IMR-90 (cell line): ENCODE results near the gene NSD2. TPM values are rescaled to one million over a fixed set of nuclear protein-coding genes. Genes with fewer than 3 reads are reported as not detected.

Experiments used
- ATAC-seq: fragments of 200-7000 bp; cut with Tn5 transposase; 2 replicates; pipeline ENCODE4 v1.9.1; 2020; ENCODE audit warnings: low read depth, mild to moderate bottlenecking, moderate library complexity
- BruUV-seq: library from RNA; stranded (reverse); fragments of 400-500 nt; replicated peaks from 2 replicates; lab custom pipeline; 2021; lab: Mats Ljungman, UMichigan
- CTCF ChIA-PET: fragments of 300-600 bp; formaldehyde crosslinking; extraction: SDS; loops from one replicate; lab custom pipeline; 2021; ENCODE audit warnings: antibody characterized with exemption; lab: Yijun Ruan, JAX
- POLR2A ChIA-PET: fragments of 300-600 bp; sonication (Branson Sonifier 250); formaldehyde crosslinking; loops from one replicate; lab custom pipeline; 2022; ENCODE audit warnings: antibody characterized with exemption; ENCODE audit not compliant: unreplicated experiment; lab: Charles Lee
- DNase-seq: peaks from one replicate; pipeline ENCODE4 v3.0.0; 2013
- H2AFZ ChIP-seq: replicated peaks from 2 replicates; pipeline ENCODE3; 2013; ENCODE audit warnings: low read length, mild to moderate bottlenecking; ENCODE audit not compliant: poor library complexity
- H2AK5ac ChIP-seq: 2 replicates; pipeline ENCODE4 v1.6.1; 2013; ENCODE audit warnings: low read depth, low read length, inconsistent platforms
- H2AK9ac ChIP-seq: replicated peaks from 2 replicates; pipeline ENCODE3; 2013; ENCODE audit warnings: mild to moderate bottlenecking, low read depth, low read length, moderate library complexity; ENCODE audit not compliant: poor library complexity
- H2BK120ac ChIP-seq: 2 replicates; pipeline ENCODE4 v1.6.1; 2013; ENCODE audit warnings: low read depth, low read length, inconsistent platforms
- H2BK15ac ChIP-seq: 3 replicates; pipeline ENCODE4 v1.6.1; 2013; ENCODE audit warnings: low read depth, low read length, inconsistent platforms
- H2BK20ac ChIP-seq: 2 replicates; pipeline ENCODE4 v1.6.1; 2013; ENCODE audit warnings: low read depth, mild to moderate bottlenecking, inconsistent platforms, low read length, moderate library complexity
- H2BK5ac ChIP-seq: 2 replicates; pipeline ENCODE4 v1.6.1; 2013; ENCODE audit warnings: mild to moderate bottlenecking, low read depth, low read length, inconsistent platforms; ENCODE audit not compliant: poor library complexity, severe bottlenecking
- H3K14ac ChIP-seq: replicated peaks from 2 replicates; pipeline ENCODE4 v1.6.1; 2013; ENCODE audit warnings: low read depth, low read length, inconsistent platforms
- H3K18ac ChIP-seq: 2 replicates; pipeline ENCODE4 v1.6.1; 2013; ENCODE audit warnings: low read depth, low read length, control low read depth
- H3K23ac ChIP-seq: 2 replicates; pipeline ENCODE4 v1.6.1; 2013; ENCODE audit warnings: low read depth, low read length, inconsistent platforms
- H3K27ac ChIP-seq: 2 replicates; pipeline ENCODE4 v1.5.1; 2013; ENCODE audit warnings: mild to moderate bottlenecking, control low read depth, low read length; ENCODE audit not compliant: insufficient read depth
- H3K27me3 ChIP-seq: 2 replicates; pipeline ENCODE4 v1.6.1; 2013; ENCODE audit warnings: low read length; ENCODE audit not compliant: control insufficient read depth, insufficient read depth
- H3K36me3 ChIP-seq: 2 replicates; pipeline ENCODE4 v1.6.1; 2013; ENCODE audit warnings: low read length, mixed read lengths; ENCODE audit not compliant: control insufficient read depth, insufficient read depth
- H3K4ac ChIP-seq: 2 replicates; pipeline ENCODE4 v1.6.1; 2013; ENCODE audit warnings: low read depth, low read length, inconsistent platforms
- H3K4me1 ChIP-seq: 2 replicates; pipeline ENCODE4 v1.6.1; 2013; ENCODE audit warnings: low read length, mixed read lengths; ENCODE audit not compliant: control insufficient read depth, insufficient read depth
- H3K4me2 ChIP-seq: 2 replicates; pipeline ENCODE4 v1.6.1; 2013; ENCODE audit warnings: low read depth, mild to moderate bottlenecking, control low read depth, low read length, moderate library complexity
- H3K4me3 ChIP-seq: 2 replicates; pipeline ENCODE4 v1.5.1; 2013; ENCODE audit warnings: low read depth, mild to moderate bottlenecking, control low read depth, low read length, moderate library complexity; ENCODE audit not compliant: insufficient read depth
- H3K56ac ChIP-seq: 2 replicates; pipeline ENCODE4 v1.6.1; 2013; ENCODE audit warnings: low read length, inconsistent platforms; ENCODE audit not compliant: insufficient read depth; ENCODE audit errors: extremely low read depth
- H3K79me1 ChIP-seq, 2 experiments: 2 replicates each; pipeline ENCODE4 v1.6.1; 2013; ENCODE audit warnings: low read length in 2 of 2, inconsistent platforms in 1 of 2, low read depth in 1 of 2
- H3K9ac ChIP-seq: 2 replicates; pipeline ENCODE4 v1.6.1; 2013; ENCODE audit warnings: low read depth, low read length, control low read depth
- H3K9me1 ChIP-seq: 2 replicates; pipeline ENCODE4 v1.6.1; 2013; ENCODE audit warnings: low read length, inconsistent platforms; ENCODE audit not compliant: insufficient read depth
- H3K9me3 ChIP-seq: 2 replicates; pipeline ENCODE4 v1.6.1; 2013; ENCODE audit warnings: low read length; ENCODE audit not compliant: control insufficient read depth, insufficient read depth
- H4K20me1 ChIP-seq: 2 replicates; pipeline ENCODE4 v1.6.1; 2013; ENCODE audit warnings: low read length, inconsistent platforms; ENCODE audit not compliant: insufficient read depth
- H4K5ac ChIP-seq: 2 replicates; pipeline ENCODE4 v1.6.1; 2013; ENCODE audit warnings: mild to moderate bottlenecking, low read depth, low read length, control low read depth
- H4K8ac ChIP-seq, 2 experiments: 2 replicates each; pipeline ENCODE4 v1.6.1; 2013; ENCODE audit warnings: low read depth in 2 of 2, low read length in 2 of 2, control low read depth in 1 of 2, inconsistent platforms in 1 of 2
- H4K91ac ChIP-seq: 2 replicates; pipeline ENCODE4 v1.6.1; 2013; ENCODE audit warnings: low read depth, low read length, inconsistent platforms; ENCODE audit not compliant: insufficient read depth
- BHLHE40 ChIP-seq: fragments of 150-350 bp; IDR thresholded peaks from 2 replicates; pipeline ENCODE4 v1.6.1; 2016; ENCODE audit warnings: mild to moderate bottlenecking, low read depth, low read length
- CEBPB ChIP-seq: IDR thresholded peaks from 2 replicates; pipeline ENCODE4 v1.6.1; 2012; ENCODE audit warnings: low read depth, low read length, improper control_type of control experiment
- CHD1 ChIP-seq: IDR thresholded peaks from 2 replicates; pipeline ENCODE4 v1.6.1; 2012; ENCODE audit warnings: low read depth, low read length, improper control_type of control experiment
- CTCF ChIP-seq: conservative IDR thresholded peaks from 2 replicates; pipeline ENCODE4 v1.5.1; 2012; ENCODE audit warnings: mild to moderate bottlenecking, low read depth, low read length, improper control_type of control experiment
- ELK1 ChIP-seq: fragments of 150-350 bp; IDR thresholded peaks from 2 replicates; pipeline ENCODE4 v1.6.1; 2016; ENCODE audit warnings: low read depth, mild to moderate bottlenecking, low read length, moderate library complexity, borderline replicate concordance
- FOS ChIP-seq: fragments of 150-350 bp; IDR thresholded peaks from 2 replicates; pipeline ENCODE4 v1.6.1; 2016; ENCODE audit warnings: low read depth, low read length
- MAFK ChIP-seq: IDR thresholded peaks from 2 replicates; pipeline ENCODE4 v1.6.1; 2012; ENCODE audit warnings: low read depth, low read length, improper control_type of control experiment
- MAZ ChIP-seq: IDR thresholded peaks from 2 replicates; pipeline ENCODE4 v1.6.1; 2012; ENCODE audit warnings: low read depth, mild to moderate bottlenecking, low read length, improper control_type of control experiment, moderate library complexity, borderline replicate concordance
- MXI1 ChIP-seq: IDR thresholded peaks from 2 replicates; pipeline ENCODE4 v1.6.1; 2012; ENCODE audit warnings: low read depth, mild to moderate bottlenecking, low read length, moderate library complexity, borderline replicate concordance
- NFE2L2 ChIP-seq: fragments of 150-350 bp; IDR thresholded peaks from 2 replicates; pipeline ENCODE4 v1.6.1; 2016; ENCODE audit warnings: low read depth, mild to moderate bottlenecking, low read length
- POLR2A ChIP-seq: IDR thresholded peaks from 2 replicates; pipeline ENCODE4 v1.6.1; 2012; ENCODE audit warnings: mild to moderate bottlenecking, low read depth, low read length
- RAD21 ChIP-seq: IDR thresholded peaks from 2 replicates; pipeline ENCODE4 v1.6.1; 2012; ENCODE audit warnings: low read length, improper control_type of control experiment
- RCOR1 ChIP-seq: IDR thresholded peaks from 2 replicates; pipeline ENCODE4 v1.6.1; 2012; ENCODE audit warnings: mild to moderate bottlenecking, low read length, improper control_type of control experiment; ENCODE audit not compliant: insufficient replicate concordance
- RFX5 ChIP-seq: IDR thresholded peaks from 2 replicates; pipeline ENCODE4 v1.8.0; 2012; ENCODE audit warnings: low read depth, mild to moderate bottlenecking, low read length, moderate library complexity
- SMC3 ChIP-seq: fragments of 150-350 bp; IDR thresholded peaks from 2 replicates; pipeline ENCODE4 v1.6.1; 2016; ENCODE audit warnings: low read depth, mild to moderate bottlenecking, antibody characterized with exemption, low read length, moderate library complexity
- USF2 ChIP-seq: fragments of 150-350 bp; IDR thresholded peaks from 2 replicates; pipeline ENCODE4 v1.6.1; 2017; ENCODE audit warnings: mild to moderate bottlenecking, antibody characterized with exemption, low read length, low read depth
- WGBS, 2 experiments: methylation state at CpG; one replicate each; pipeline versions ENCODE4 v1.1.5 to v1.1.7; 2013; ENCODE audit warnings: missing lambda C conversion rate in 2 of 2; ENCODE audit not compliant: insufficient read length in 1 of 2; ENCODE audit errors: extremely low coverage in 2 of 2; 5-methylcytosine and 5-hydroxymethylcytosine counted together
- dilution Hi-C: fragments of 300-500 bp; cut with HindIII; formaldehyde crosslinking; loops from one replicate; pipeline ENCODE4 v1.14.3; 2018; ENCODE audit warnings: low sequenced_read_pairs; ENCODE audit not compliant: unreplicated experiment
- in situ Hi-C: fragments of 300-500 bp; cut with MboI; formaldehyde crosslinking; loops from 3 replicates; pipeline ENCODE4 v1.14.3; 2019; ENCODE audit warnings: low sequenced_read_pairs, inconsistent platforms, mixed read lengths
- intact Hi-C: fragments of 100-400 bp; cut with micrococcal nuclease; formaldehyde crosslinking; loops from 2 replicates; pipeline ENCODE4 v1.10.0; 2022
- polyA plus RNA-seq, 3 experiments: library from polyadenylated mRNA; depleted of rRNA; stranded (reverse); fragments of >200 nt; gene quantifications; 2 replicates each; pipeline ENCODE4 v1.2.3, GENCODE V29; 2012; ENCODE audit warnings: low replicate concordance in 1 of 3
- total RNA-seq: library from RNA; depleted of rRNA; stranded (reverse); fragments of >200 nt; gene quantifications from 2 replicates; pipeline ENCODE4 v1.2.3, GENCODE V29; 2012

The NSD2 gene
- total and polyA plus RNA-seq, 2 of the 4 experiments (the other 2 are of a cell fraction) = 35.9 to 68.1 TPM

- in situ Hi-C loops = no loop called here
- no peak for TF ChIP-seq RCOR1
- no peak for TF ChIP-seq POLR2A
- no peak for TF ChIP-seq CEBPB
- no peak for TF ChIP-seq USF2
- TF ChIP-seq CTCF = no peak
- TF ChIP-seq RAD21 = no peak
- TF ChIP-seq MAFK = no peak
- TF ChIP-seq MXI1 = no peak
- TF ChIP-seq CHD1 = no peak
- TF ChIP-seq BHLHE40 = no peak
- no peak for TF ChIP-seq ELK1
- TF ChIP-seq NFE2L2 = no peak
- TF ChIP-seq RFX5 = no peak
- TF ChIP-seq FOS = no peak
- TF ChIP-seq MAZ = no peak
- TF ChIP-seq SMC3 = no peak
- H3K27me3 ChIP-seq = no peaks in the 10 kb centered on the region
- H3K4me1 ChIP-seq = peaks cover 14% of the 10 kb centered on the region
- POLR2A ChIA-PET = no interaction called here
- H3K4me3 ChIP-seq = no peak overlapping the region
- CTCF ChIA-PET = no interaction called here
- H3K79me1 ChIP-seq = peaks cover 9 to 69% of the 10 kb centered on the region in 2 experiments
- ATAC-seq (no peak), DNase-seq (peak; percentile 33)
- BruUV-seq = no TSS peak
- no peak overlapping the region for H4K91ac ChIP-seq
- no peak overlapping the region for H4K5ac ChIP-seq
- H4K20me1 ChIP-seq = peaks cover 3% of the 10 kb centered on the region; the same call in 1 of the 2 replicates
- dilution Hi-C loops = no loop called here
- H2AK9ac ChIP-seq = no peak overlapping the region
- intact Hi-C loops = no loop called here
- no CpG with 5 or more reads among the region's 7 CpGs for WGBS, 2 experiments
- H3K27ac ChIP-seq = no peak overlapping the region
- no peak overlapping the region for H2BK120ac ChIP-seq
- H3K4me2 ChIP-seq = no peak overlapping the region
- H3K56ac ChIP-seq = no peak overlapping the region
- H3K9me1 ChIP-seq = 0 out of 2 replicates have a peak, but pooled peaks cover 7% of the 10 kb centered on the region
- H3K9me3 ChIP-seq = no peaks in the 10 kb centered on the region
- H3K14ac ChIP-seq = no peak overlapping the region
- H4K8ac ChIP-seq = no peak overlapping the region
- H3K18ac ChIP-seq = no peak overlapping the region
- H2BK15ac ChIP-seq = no peak overlapping the region
- no peak overlapping the region for H3K4ac ChIP-seq
- no peak overlapping the region for H3K9ac ChIP-seq
- H2BK5ac ChIP-seq = no peak overlapping the region
- H2BK20ac ChIP-seq = no peak overlapping the region
- peaks cover 48% of the 10 kb centered on the region for H3K36me3 ChIP-seq
- no peak overlapping the region for H2AFZ ChIP-seq
- H2AK5ac ChIP-seq = no peak overlapping the region
- no peak overlapping the region for H3K23ac ChIP-seq
Measured at GRCh38 chr4:1960170-1960825, 89.1 kb downstream of the NSD2 start.
